HEK293 (cell line): ENCODE measurements around the gene ARHGEF28.

Source experiments
- CTCF ChIP-seq: fragments of 450-650 bp; formaldehyde crosslinking; IDR thresholded peaks from 2 replicates; pipeline ENCODE4 v1.5.1; 2016; ENCODE audit warnings: missing biosample characterization, missing genetic modification characterization
- ZBTB10 ChIP-seq: fragments of 450-650 bp; formaldehyde crosslinking; IDR thresholded peaks from 2 replicates; pipeline ENCODE4 v1.5.1; 2016; ENCODE audit warnings: missing biosample characterization, missing genetic modification characterization
- ZNF214 ChIP-seq: fragments of 450-650 bp; formaldehyde crosslinking; IDR thresholded peaks from 2 replicates; pipeline ENCODE4 v1.5.1; 2017; ENCODE audit warnings: missing biosample characterization, mild to moderate bottlenecking, missing genetic modification characterization, borderline replicate concordance
- ZNF280D ChIP-seq: fragments of 450-650 bp; formaldehyde crosslinking; IDR thresholded peaks from 2 replicates; pipeline ENCODE4 v1.5.1; 2016; ENCODE audit warnings: missing biosample characterization, missing genetic modification characterization
- ZNF488 ChIP-seq: fragments of 450-650 bp; formaldehyde crosslinking; IDR thresholded peaks from 2 replicates; pipeline ENCODE4 v1.5.1; 2016; ENCODE audit warnings: missing biosample characterization, missing genetic modification characterization
- ZNF596 ChIP-seq: fragments of 450-650 bp; IDR thresholded peaks from 2 replicates; pipeline ENCODE4 v1.5.0; 2018; ENCODE audit warnings: missing biosample characterization, mild to moderate bottlenecking, missing genetic modification characterization, moderate library complexity

- TF ChIP-seq CTCF (tag by site-specific recombination): no peak
- no peak for TF ChIP-seq ZNF596 (tag by site-specific recombination)
- TF ChIP-seq ZNF214 (tag by site-specific recombination): no peak
- no peak for TF ChIP-seq ZNF280D (tag by site-specific recombination)
- TF ChIP-seq ZNF488 (tag by site-specific recombination): no peak
- TF ChIP-seq ZBTB10 (tag by site-specific recombination): no peak
Measured at GRCh38 chr5:73825736-73826135, 199.7 kb downstream of the ARHGEF28 start.
